Stimulated activated naive B cell treated with anti-CD40 and anti-IgM and Interleukin-4, amounts not matched to agents 10 μg/mL and 1 μg/mL and 100 μg/mL, for 72 hours (primary cell): Measurements from ENCODE around the gene SCN1B.
"Not testable (repeated sequence)": the region's sequence is repeated elsewhere in the genome, so short reads cannot be mapped to it uniquely, and the experiment has no call there.

ENCODE experiments used
- ATAC-seq, 2 donors: fragments of 150-1000 bp; cut with Tn5 transposase; replicated peaks; 2 replicates each; pipeline ENCODE4 v1.10.0; 2021; ENCODE audit warnings: moderate library complexity in 1 of 2
- DNase-seq: peaks from one replicate; pipeline ENCODE4 v3.0.0; 2021
- H3K27ac Mint-ChIP-seq: one replicate; pipeline ENCODE4 v1.8.0; 2022; ENCODE audit warnings: mild to moderate bottlenecking, mixed read lengths
- H3K27me3 Mint-ChIP-seq, 2 donors: one replicate each; pipeline ENCODE4 v1.8.0; 2022; ENCODE audit warnings: mixed read lengths in 2 of 2
- H3K36me3 Mint-ChIP-seq, 2 donors: one replicate each; pipeline ENCODE4 v1.8.0; 2022; ENCODE audit warnings: mixed read lengths in 2 of 2, mild to moderate bottlenecking in 1 of 2
- H3K4me1 Mint-ChIP-seq, 2 donors: one replicate each; pipeline ENCODE4 v1.8.0; 2022; ENCODE audit warnings: mixed read lengths in 2 of 2, mild to moderate bottlenecking in 1 of 2
- H3K4me3 Mint-ChIP-seq, 2 donors: one replicate each; pipeline ENCODE4 v1.8.0; 2022; ENCODE audit warnings: mild to moderate bottlenecking in 2 of 2, mixed read lengths in 2 of 2, moderate library complexity in 1 of 2
- H3K9me3 Mint-ChIP-seq, 2 donors: one replicate each; pipeline ENCODE4 v1.8.0; 2022; ENCODE audit warnings: mixed read lengths in 2 of 2, mild to moderate bottlenecking in 1 of 2

Gene SCN1B

DNA sequence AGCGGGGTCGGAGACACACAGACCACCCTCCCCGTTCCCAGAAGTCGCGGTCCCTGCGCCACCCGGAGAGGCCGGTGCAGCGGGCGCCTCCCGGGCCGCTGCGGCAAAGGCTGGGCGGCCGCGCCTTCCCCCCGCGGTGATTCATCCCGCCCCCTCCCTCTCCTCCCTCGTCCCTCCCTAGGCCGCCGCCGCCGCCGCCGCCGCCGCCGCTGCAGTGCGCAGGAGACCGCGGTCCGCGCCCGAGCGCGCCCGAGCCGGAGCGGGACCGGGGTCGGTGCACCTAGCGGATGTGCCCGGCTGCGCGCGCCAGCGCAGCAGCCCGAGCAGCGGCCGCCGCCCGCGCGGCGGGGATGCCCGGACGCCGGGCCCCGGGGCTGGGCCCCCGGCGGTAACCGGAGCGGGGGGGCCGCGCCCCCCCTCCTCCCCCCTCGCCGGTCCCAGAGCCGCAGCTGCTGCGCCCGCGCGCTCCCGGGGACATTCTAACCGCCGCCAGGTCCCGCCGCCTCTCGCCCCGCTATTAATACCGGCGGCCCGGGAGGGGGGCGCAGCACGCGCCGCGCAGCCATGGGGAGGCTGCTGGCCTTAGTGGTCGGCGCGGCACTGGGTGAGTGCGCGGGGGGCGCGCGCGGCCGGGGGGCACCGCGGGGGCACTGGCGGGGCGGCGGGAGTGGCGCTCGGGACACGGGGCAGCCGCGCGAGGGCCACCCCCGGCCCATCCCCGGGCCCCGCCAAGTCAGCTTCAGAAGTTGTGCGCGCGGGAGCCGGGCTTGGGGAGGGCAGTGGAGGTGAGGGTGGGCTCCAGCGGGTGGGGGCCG is at the start of gene SCN1B:
Gene SCN1B (plus strand): TSS at position 214 of the 815 bp plus-strand sequence. CDS start 351 bp downstream, at position 565.
- ATAC-seq, result peak; percentile 64 to 69
- DNase-seq, result peak; percentile 34
- peaks cover 32 to 45% of the 10 kb centered on the region in 2 donors for H3K27me3 Mint-ChIP-seq
- peak within 1 kb of the TSS; percentile 62 to 68 for H3K4me3 Mint-ChIP-seq
- no peaks in the 10 kb centered on the region for H3K9me3 Mint-ChIP-seq
- H3K4me1 Mint-ChIP-seq, result peaks cover 7 to 8% of the 10 kb centered on the region in 2 donors
- peaks cover 17 to 21% of the 10 kb centered on the region in 2 donors for H3K36me3 Mint-ChIP-seq
- H3K27ac Mint-ChIP-seq, result peak within 1 kb of the TSS; percentile 37

- Mint-ChIP-seq H3K27me3 (peaks cover 7 to 8% of the 10 kb centered on the region in 2 donors), H3K27ac (no peak overlapping the region), H3K9me3 (peaks cover 3 to 4% of the 10 kb centered on the region in 2 donors), H3K4me3 (no peak overlapping the region), H3K4me1 (peaks cover 16 to 19% of the 10 kb centered on the region in 2 donors), H3K36me3 (peaks cover 2 to 4% of the 10 kb centered on the region in 2 donors)
- no peak for ATAC-seq
- no peak for DNase-seq
Observed at GRCh38 chr19:34982275-34982674, 48.0 kb upstream of the SCN1B start.

DNA sequence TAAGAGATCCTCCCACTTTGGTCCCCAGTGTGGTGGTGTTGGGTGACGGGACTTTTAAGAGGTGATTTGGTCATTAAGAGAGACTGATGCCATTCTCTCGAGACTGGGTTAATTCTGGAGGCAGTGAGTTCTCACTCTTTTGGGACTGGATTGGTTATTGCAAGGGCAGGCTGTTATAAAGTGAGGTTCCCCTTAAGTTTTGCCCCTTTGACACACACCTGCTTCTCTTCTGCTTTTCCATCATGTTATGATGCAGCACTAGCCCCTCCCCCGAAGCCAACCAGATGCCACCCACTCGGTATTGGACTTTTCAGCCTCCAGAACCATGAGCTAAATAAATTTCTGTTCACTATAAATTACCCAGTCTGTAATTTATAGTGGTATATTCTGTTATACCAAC is 46.5 kb upstream of the SCN1B start:
- no peak overlapping the region for H3K27ac Mint-ChIP-seq
- peak; percentile 67 to 71 for ATAC-seq
- peaks cover 3 to 4% of the 10 kb centered on the region in 2 donors for H3K9me3 Mint-ChIP-seq

GRCh38 chr19:34984287-34984686 is 46.0 kb upstream of the SCN1B start:
- H3K4me1 Mint-ChIP-seq, result peaks cover 24 to 31% of the 10 kb centered on the region in 2 donors
- ATAC-seq (no peak), DNase-seq (no peak)
- H3K9me3 Mint-ChIP-seq, result peaks cover 3 to 4% of the 10 kb centered on the region in 2 donors
- peaks cover 4 to 5% of the 10 kb centered on the region in 2 donors for H3K36me3 Mint-ChIP-seq
- H3K27ac Mint-ChIP-seq, result peak overlapping the region; percentile 34
- no peak overlapping the region for H3K4me3 Mint-ChIP-seq
- peaks cover 3 to 5% of the 10 kb centered on the region in 2 donors for H3K27me3 Mint-ChIP-seq

More for the DNA sequence above, 46.5 kb upstream of the SCN1B start:
- DNase-seq, result no peak
- peaks cover 20 to 26% of the 10 kb centered on the region in 2 donors for H3K4me1 Mint-ChIP-seq
- peaks cover 7 to 8% of the 10 kb centered on the region in 2 donors for H3K27me3 Mint-ChIP-seq
- peaks cover 4 to 5% of the 10 kb centered on the region in 2 donors for H3K36me3 Mint-ChIP-seq
- no peak overlapping the region for H3K4me3 Mint-ChIP-seq

- H3K4me1 Mint-ChIP-seq, result peaks cover 31 to 39% of the 10 kb centered on the region in 2 donors
- H3K27me3 Mint-ChIP-seq, result no peaks in the 10 kb centered on the region
- peaks cover 4 to 5% of the 10 kb centered on the region in 2 donors for H3K36me3 Mint-ChIP-seq
- H3K9me3 Mint-ChIP-seq, result peaks cover 3 to 4% of the 10 kb centered on the region in 2 donors
- ATAC-seq (no peak), DNase-seq (no peak)
- peak overlapping the region; percentile 33 for H3K27ac Mint-ChIP-seq
- peak overlapping the region; percentile 14 to 68 for H3K4me3 Mint-ChIP-seq
Observed at GRCh38 chr19:34985249-34986022, 44.8 kb upstream of the SCN1B start.

DNA sequence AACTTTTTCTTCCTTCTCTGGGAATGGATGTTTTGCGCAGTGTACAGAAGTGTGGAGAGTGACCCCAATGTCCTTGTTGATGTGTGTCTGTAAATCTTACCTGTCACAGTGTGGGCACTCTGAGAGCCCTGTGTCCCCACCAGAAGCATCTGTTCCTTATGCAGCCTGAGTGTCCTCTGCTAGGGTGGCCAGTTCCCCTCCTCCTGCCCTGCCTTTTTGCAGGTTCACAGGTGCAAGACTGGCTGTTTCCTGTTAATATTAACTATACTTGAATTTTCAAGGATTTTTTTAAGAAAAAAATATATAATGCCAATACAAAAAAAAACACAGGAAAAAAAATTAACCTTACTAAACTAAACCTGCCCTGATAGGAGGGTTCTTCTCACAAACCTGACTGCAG is 42.2 kb upstream of the SCN1B start:
- no peak for ATAC-seq
- H3K4me3 Mint-ChIP-seq, result no peak overlapping the region
- no peaks in the 10 kb centered on the region for H3K27me3 Mint-ChIP-seq
- no peak for DNase-seq
- H3K4me1 Mint-ChIP-seq, result peaks cover 38 to 54% of the 10 kb centered on the region in 2 donors
- peaks cover 3 to 4% of the 10 kb centered on the region in 2 donors for H3K9me3 Mint-ChIP-seq
- H3K36me3 Mint-ChIP-seq, result peaks cover 4 to 7% of the 10 kb centered on the region in 2 donors
- peak overlapping the region; percentile 20 for H3K27ac Mint-ChIP-seq

DNA sequence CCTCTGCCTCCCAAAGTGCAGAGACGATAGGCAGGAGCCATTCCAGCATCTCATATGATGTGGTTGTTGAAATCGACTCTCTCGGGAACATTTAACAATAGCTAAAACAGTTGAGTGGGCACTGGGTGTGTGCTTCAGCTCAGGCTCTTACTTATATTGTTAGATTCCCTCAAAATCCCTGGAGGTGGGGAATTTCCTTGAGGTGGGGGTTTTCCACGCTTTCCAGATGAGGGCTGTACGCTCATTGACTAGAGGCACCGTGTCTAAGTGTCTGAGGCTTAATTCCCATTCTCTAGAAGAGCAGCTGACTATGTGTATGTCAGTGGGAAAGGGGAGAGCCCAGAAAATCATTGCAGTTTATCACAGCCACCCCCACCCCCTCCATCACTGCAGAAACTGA is 41.0 kb upstream of the SCN1B start:
- peak overlapping the region; percentile 92 for H3K27ac Mint-ChIP-seq
- peak overlapping the region; percentile 11 to 39 for H3K4me3 Mint-ChIP-seq
- peaks cover 4 to 11% of the 10 kb centered on the region in 2 donors for H3K36me3 Mint-ChIP-seq
- peak; percentile 28 to 36 for ATAC-seq
- DNase-seq, result peak; percentile 59
- peaks cover 0 to 4% of the 10 kb centered on the region in 2 donors for H3K27me3 Mint-ChIP-seq
- H3K9me3 Mint-ChIP-seq, result peaks cover 2 to 3% of the 10 kb centered on the region in 2 donors
- H3K4me1 Mint-ChIP-seq, result peaks cover 36 to 52% of the 10 kb centered on the region in 2 donors

- H3K27ac Mint-ChIP-seq, result peak overlapping the region; percentile 91
- peaks cover 30 to 45% of the 10 kb centered on the region in 2 donors for H3K4me1 Mint-ChIP-seq
- peaks cover 0 to 9% of the 10 kb centered on the region in 2 donors for H3K36me3 Mint-ChIP-seq
- no peaks in the 10 kb centered on the region for H3K9me3 Mint-ChIP-seq
- peaks cover 0 to 4% of the 10 kb centered on the region in 2 donors for H3K27me3 Mint-ChIP-seq
- peak; percentile 79 for DNase-seq
- peak overlapping the region; percentile 14 to 35 for H3K4me3 Mint-ChIP-seq
- ATAC-seq, result peak; percentile 76 to 82
Observed at GRCh38 chr19:34990578-34991192, 39.6 kb upstream of the SCN1B start.

- H3K9me3 Mint-ChIP-seq, result no peaks in the 10 kb centered on the region
- peaks cover 0 to 4% of the 10 kb centered on the region in 2 donors for H3K27me3 Mint-ChIP-seq
- DNase-seq, result no peak
- H3K4me3 Mint-ChIP-seq, result peak overlapping the region in 1 of 2 donors; percentile 33
- peaks cover 28 to 45% of the 10 kb centered on the region in 2 donors for H3K4me1 Mint-ChIP-seq
- peaks cover 0 to 9% of the 10 kb centered on the region in 2 donors for H3K36me3 Mint-ChIP-seq
- ATAC-seq, result no peak
- H3K27ac Mint-ChIP-seq, result peak overlapping the region; percentile 91
Observed at GRCh38 chr19:34991542-34992333, 38.5 kb upstream of the SCN1B start.

- peaks cover 32 to 54% of the 10 kb centered on the region in 2 donors for H3K4me1 Mint-ChIP-seq
- not testable (repeated sequence) for H3K27ac Mint-ChIP-seq, H3K36me3 Mint-ChIP-seq, DNase-seq, H3K4me3 Mint-ChIP-seq, H3K27me3 Mint-ChIP-seq, ATAC-seq, H3K9me3 Mint-ChIP-seq
Observed at GRCh38 chr19:34992582-34992981, 37.7 kb upstream of the SCN1B start.

DNA sequence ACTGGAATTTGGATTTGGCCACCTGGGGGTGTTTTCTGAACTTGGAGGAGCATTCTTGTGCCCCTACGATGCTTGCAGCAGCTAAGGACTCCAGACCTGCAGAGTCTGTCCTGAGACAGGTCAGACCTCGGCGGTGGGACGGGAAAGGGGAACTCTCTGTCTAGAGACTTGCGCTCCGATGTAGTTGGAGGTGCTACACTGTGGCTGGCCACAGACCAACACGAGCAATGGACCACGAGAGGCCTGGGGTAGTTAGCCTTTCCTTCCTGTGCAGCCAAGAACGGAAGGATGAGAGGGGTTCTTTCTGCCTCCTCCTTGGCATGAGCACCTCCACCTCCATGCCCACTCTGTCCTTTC is 36.0 kb upstream of the SCN1B start:
- Mint-ChIP-seq H3K9me3 (no peaks in the 10 kb centered on the region), H3K27me3 (peaks cover 0 to 4% of the 10 kb centered on the region in 2 donors), H3K4me1 (peaks cover 34 to 58% of the 10 kb centered on the region in 2 donors), H3K36me3 (peaks cover 5 to 6% of the 10 kb centered on the region in 2 donors), H3K4me3 (no peak overlapping the region), H3K27ac (no peak overlapping the region)
- ATAC-seq, result no peak
- no peak for DNase-seq

DNA sequence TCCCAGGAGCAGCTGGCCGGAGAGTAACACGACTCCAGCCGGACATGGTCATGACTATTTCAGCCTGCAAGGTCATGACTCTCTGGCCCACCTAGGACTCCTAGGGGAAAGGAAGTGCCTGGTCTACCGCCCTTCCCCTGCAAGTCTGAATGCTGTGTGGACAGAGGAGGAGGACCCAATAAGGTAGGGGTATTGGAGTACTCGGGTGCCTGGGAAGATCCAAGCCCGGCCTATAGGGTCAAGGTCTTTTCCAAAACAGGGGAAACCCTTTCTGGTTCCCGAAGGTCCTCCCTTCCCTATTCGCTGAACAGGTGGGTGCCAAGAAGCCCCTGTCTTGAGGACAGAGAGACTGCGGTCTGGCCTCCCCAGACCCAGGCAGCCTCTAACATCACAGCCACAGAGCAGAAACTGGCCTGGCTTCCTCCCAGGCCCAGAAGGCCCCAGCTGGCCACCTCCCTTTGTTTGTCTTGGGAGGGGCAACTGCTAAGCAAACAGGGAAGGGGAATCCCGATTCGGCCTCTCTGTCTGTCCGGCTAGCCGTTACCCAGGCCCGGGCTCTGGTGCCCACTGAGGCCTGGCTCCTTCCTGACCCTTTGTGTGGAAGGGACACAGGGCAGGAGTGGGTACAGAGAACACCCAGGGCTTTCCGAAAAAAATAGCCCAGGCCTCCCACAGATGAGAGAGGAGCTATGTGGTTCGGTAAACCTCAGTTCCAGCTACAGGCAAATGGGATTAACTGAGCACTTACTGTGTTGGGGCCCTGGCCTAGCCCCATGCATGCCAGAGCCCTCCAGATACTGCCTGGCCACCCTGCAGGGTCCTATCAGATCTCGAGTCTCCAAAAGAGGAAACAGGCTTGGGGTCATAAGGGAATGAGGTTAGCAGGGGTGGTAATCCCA is 35.4 kb upstream of the SCN1B start:
- H3K27me3 Mint-ChIP-seq, result peaks cover 0 to 4% of the 10 kb centered on the region in 2 donors
- no peak overlapping the region for H3K27ac Mint-ChIP-seq
- DNase-seq, result no peak
- no peak for ATAC-seq
- peaks cover 30 to 57% of the 10 kb centered on the region in 2 donors for H3K4me1 Mint-ChIP-seq
- H3K36me3 Mint-ChIP-seq, result peaks cover 5 to 6% of the 10 kb centered on the region in 2 donors
- H3K9me3 Mint-ChIP-seq, result no peaks in the 10 kb centered on the region
- no peak overlapping the region for H3K4me3 Mint-ChIP-seq
